Measurements from ENCODE around the gene ITGB4.

DNA sequence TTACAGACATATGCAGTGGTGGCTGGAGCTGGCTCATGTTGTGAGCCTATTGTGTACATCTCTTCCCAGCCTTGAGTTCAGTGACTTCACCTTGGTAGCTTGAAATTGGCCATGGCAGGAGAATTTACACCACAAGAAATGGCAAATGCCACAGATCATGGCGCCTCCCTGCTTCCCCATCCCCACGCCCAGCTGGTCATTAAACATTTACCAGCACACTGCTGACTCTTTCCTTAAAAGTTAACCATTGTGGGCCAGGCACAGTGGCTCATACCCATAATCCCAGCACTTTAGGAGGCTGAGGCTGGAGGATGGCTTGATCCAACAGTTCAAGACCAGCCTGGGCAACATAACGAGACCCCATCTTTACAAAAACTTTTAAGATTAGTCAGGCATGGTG is 22.6 kb upstream of the ITGB4 start:
- TF ChIP-seq, protein P1, sequence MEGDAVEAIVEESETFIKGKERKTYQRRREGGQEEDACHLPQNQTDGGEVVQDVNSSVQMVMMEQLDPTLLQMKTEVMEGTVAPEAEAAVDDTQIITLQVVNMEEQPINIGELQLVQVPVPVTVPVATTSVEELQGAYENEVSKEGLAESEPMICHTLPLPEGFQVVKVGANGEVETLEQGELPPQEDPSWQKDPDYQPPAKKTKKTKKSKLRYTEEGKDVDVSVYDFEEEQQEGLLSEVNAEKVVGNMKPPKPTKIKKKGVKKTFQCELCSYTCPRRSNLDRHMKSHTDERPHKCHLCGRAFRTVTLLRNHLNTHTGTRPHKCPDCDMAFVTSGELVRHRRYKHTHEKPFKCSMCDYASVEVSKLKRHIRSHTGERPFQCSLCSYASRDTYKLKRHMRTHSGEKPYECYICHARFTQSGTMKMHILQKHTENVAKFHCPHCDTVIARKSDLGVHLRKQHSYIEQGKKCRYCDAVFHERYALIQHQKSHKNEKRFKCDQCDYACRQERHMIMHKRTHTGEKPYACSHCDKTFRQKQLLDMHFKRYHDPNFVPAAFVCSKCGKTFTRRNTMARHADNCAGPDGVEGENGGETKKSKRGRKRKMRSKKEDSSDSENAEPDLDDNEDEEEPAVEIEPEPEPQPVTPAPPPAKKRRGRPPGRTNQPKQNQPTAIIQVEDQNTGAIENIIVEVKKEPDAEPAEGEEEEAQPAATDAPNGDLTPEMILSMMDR (IDR thresholded peaks at IDR 0.05; ENCODE audit: borderline replicate concordance, extremely low read depth, low read length, poor library complexity, severe bottlenecking) = no peak
- no peak for TF ChIP-seq EZH2 (IDR thresholded peaks at IDR 0.05; ENCODE audit: borderline replicate concordance, low read depth, low read length, severe bottlenecking)
